Tibial nerve (tissue), 4 donors: ENCODE data around the gene SDSL.

ENCODE experiments used
- CTCF ChIP-seq, 5 experiments: fragments of 200-600 bp in 3 of 5; fragments of 450-650 bp in 2 of 5; sonication (generic) in 3 of 5; IDR thresholded peaks; one replicate each; pipeline ENCODE4 v1.5.1; 2016 to 2019; ENCODE audit warnings: antibody characterized with exemption in 5 of 5, mild to moderate bottlenecking in 3 of 5, moderate library complexity in 2 of 5
- EP300 ChIP-seq, 2 donors: sonication (generic); formaldehyde crosslinking; IDR thresholded peaks; one replicate each; pipeline ENCODE4 v1.6.1; 2017; ENCODE audit warnings: antibody characterized with exemption in 2 of 2, mild to moderate bottlenecking in 1 of 2
- POLR2A ChIP-seq, 2 donors: fragments of 450-650 bp; IDR thresholded peaks; one replicate each; pipeline ENCODE4 v1.6.1; 2017; ENCODE audit warnings: antibody characterized with exemption in 2 of 2, mild to moderate bottlenecking in 2 of 2, moderate library complexity in 2 of 2

GRCh38 chr12:113479590-113480335 is 57.6 kb downstream of the SDSL start:
- no peak for TF ChIP-seq EP300 (IDR thresholded peaks at IDR 0.05)
- no peak for TF ChIP-seq CTCF (IDR thresholded peaks at IDR 0.05)
- TF ChIP-seq POLR2A (IDR thresholded peaks at IDR 0.05): no peak
